H1 (cell line): ENCODE results near the gene B4GALNT1. TPM values are rescaled to one million over a fixed set of nuclear protein-coding genes. Genes with fewer than 3 reads are reported as not detected.
"Not testable (repeated sequence)": the region's sequence is repeated elsewhere in the genome, so short reads cannot be mapped to it uniquely, and the experiment has no call there.

Experiments
- CTCF ChIA-PET: fragments of 300-600 bp; sonication (Branson Sonifier 250); formaldehyde crosslinking; loops from one replicate; lab custom pipeline; 2021; ENCODE audit not compliant: partially characterized antibody; lab: Charles Lee
- POLR2A ChIA-PET: fragments of 300-600 bp; sonication (Branson Sonifier 250); formaldehyde crosslinking; loops from one replicate; lab custom pipeline; 2021; ENCODE audit warnings: inconsistent platforms; ENCODE audit not compliant: partially characterized antibody; lab: Charles Lee
- DNase-seq, 2 experiments: peaks; one replicate each; pipeline versions ENCODE4 v3.0.0 to v3.0.0-alpha.2; 2010 to 2022; ENCODE audit warnings: low spot score in 2 of 2, low read depth in 1 of 2, mixed read lengths in 1 of 2
- FAIRE-seq: peaks from 2 replicates; lab custom pipeline; 2011; peaks lifted over from hg19 to GRCh38; lab: Jason Lieb, UNC
- H2AFZ ChIP-seq: 2 replicates; pipeline ENCODE4 v1.8.1; 2012; ENCODE audit warnings: low read length, inconsistent platforms
- H2AK5ac ChIP-seq: 2 replicates; pipeline ENCODE4 v1.6.1; 2013; ENCODE audit warnings: low read depth, low read length
- H2BK120ac ChIP-seq: replicated peaks from 2 replicates; pipeline ENCODE3; 2013; ENCODE audit warnings: low read depth, low read length, inconsistent platforms
- H2BK12ac ChIP-seq: 2 replicates; pipeline ENCODE4 v1.6.1; 2013; ENCODE audit warnings: low read depth, low read length
- H2BK15ac ChIP-seq: 2 replicates; pipeline ENCODE4 v1.6.1; 2013; ENCODE audit warnings: low read length
- H2BK20ac ChIP-seq: 2 replicates; pipeline ENCODE4 v1.6.1; 2013; ENCODE audit warnings: low read length
- H2BK5ac ChIP-seq: 2 replicates; pipeline ENCODE4 v1.6.1; 2013; ENCODE audit warnings: low read depth, low read length
- H3K14ac ChIP-seq: 2 replicates; pipeline ENCODE4 v1.6.1; 2013; ENCODE audit warnings: inconsistent platforms; ENCODE audit not compliant: insufficient read length
- H3K18ac ChIP-seq: 2 replicates; pipeline ENCODE4 v1.6.1; 2013; ENCODE audit warnings: low read length; ENCODE audit errors: extremely low read depth
- H3K23ac ChIP-seq: 2 replicates; pipeline ENCODE4 v1.6.1; 2013; ENCODE audit warnings: inconsistent platforms; ENCODE audit not compliant: insufficient read length
- H3K23me2 ChIP-seq: 2 replicates; pipeline ENCODE4 v1.6.1; 2013; ENCODE audit warnings: low read depth, low read length
- H3K27ac ChIP-seq: 2 replicates; pipeline ENCODE4 v1.6.1; 2011; ENCODE audit warnings: low read depth, low read length, inconsistent platforms
- H3K27me3 ChIP-seq, 4 experiments: replicated peaks in 1 of 4; 1 replicate in 1 of 4; 2 replicates in 3 of 4; pipeline versions ENCODE4 v1.6.1 to v1.8.1; 2011 to 2013; ENCODE audit warnings: low read length in 3 of 4, mild to moderate bottlenecking in 3 of 4, inconsistent platforms in 2 of 4, mixed read lengths in 2 of 4, moderate library complexity in 1 of 4; ENCODE audit not compliant: control insufficient read depth in 3 of 4, insufficient read depth in 3 of 4; ENCODE audit errors: extremely low read depth in 1 of 4
- H3K36me3 ChIP-seq, 4 experiments: 2 replicates each; pipeline versions ENCODE4 v1.6.1 to v1.8.1; 2011 to 2013; ENCODE audit warnings: mild to moderate bottlenecking in 4 of 4, low read length in 3 of 4, moderate library complexity in 2 of 4, control low read depth in 1 of 4, inconsistent platforms in 1 of 4; ENCODE audit not compliant: insufficient read depth in 4 of 4, control insufficient read depth in 2 of 4
- H3K4ac ChIP-seq: replicated peaks from 2 replicates; pipeline ENCODE3; 2013; ENCODE audit warnings: low read length, low read depth, mixed read lengths, inconsistent platforms; ENCODE audit not compliant: insufficient read length
- H3K4me1 ChIP-seq, 4 experiments: replicated peaks in 1 of 4; 1 replicate in 1 of 4; 2 replicates in 3 of 4; pipeline versions ENCODE4 v1.6.1 to v1.8.1; 2011 to 2013; ENCODE audit warnings: low read length in 3 of 4, inconsistent platforms in 2 of 4, mixed read lengths in 1 of 4; ENCODE audit not compliant: insufficient read depth in 4 of 4, control insufficient read depth in 3 of 4
- H3K4me2 ChIP-seq, 2 experiments: 2 replicates each; pipeline versions ENCODE4 v1.6.1 to v1.8.1; 2011 to 2013; ENCODE audit warnings: low read depth in 2 of 2, low read length in 2 of 2, control low read depth in 1 of 2, inconsistent platforms in 1 of 2, mild to moderate bottlenecking in 1 of 2; ENCODE audit not compliant: insufficient read depth in 1 of 2
- H3K4me3 ChIP-seq, 4 experiments: fragments of 200-600, 300-600 bp in 1 of 4; sonication (generic), shearing (Covaris generic), sonication (Bioruptor Twin) in 1 of 4; 2 replicates each; pipeline versions ENCODE4 v1.5.1 to v1.8.1; 2011 to 2016; ENCODE audit warnings: low read length in 4 of 4, low read depth in 3 of 4, control low read depth in 2 of 4, inconsistent platforms in 2 of 4, mild to moderate bottlenecking in 2 of 4, mixed read lengths in 1 of 4, moderate library complexity in 1 of 4; ENCODE audit not compliant: insufficient read depth in 2 of 4; ENCODE audit errors: extremely low read depth in 1 of 4
- H3K56ac ChIP-seq: replicated peaks from 2 replicates; pipeline ENCODE3; 2013; ENCODE audit warnings: low read depth, mild to moderate bottlenecking, mixed read lengths, low read length, inconsistent platforms; ENCODE audit not compliant: insufficient read length
- H3K79me1 ChIP-seq: 2 replicates; pipeline ENCODE4 v1.6.1; 2013; ENCODE audit warnings: low read depth, low read length, control low read depth
- H3K79me2 ChIP-seq, 2 experiments: 2 replicates each; pipeline versions ENCODE4 v1.6.1 to v1.8.1; 2012 to 2013; ENCODE audit warnings: low read length in 2 of 2, mild to moderate bottlenecking in 2 of 2, inconsistent platforms in 1 of 2; ENCODE audit not compliant: insufficient read depth in 2 of 2, control insufficient read depth in 1 of 2
- H3K9ac ChIP-seq, 4 experiments: replicated peaks in 1 of 4; 1 replicate in 1 of 4; 2 replicates in 3 of 4; pipeline versions ENCODE4 v1.6.1 to v1.8.1; 2011 to 2013; ENCODE audit warnings: low read depth in 3 of 4, low read length in 3 of 4, control low read depth in 2 of 4, mild to moderate bottlenecking in 2 of 4, moderate library complexity in 2 of 4, inconsistent platforms in 1 of 4; ENCODE audit errors: extremely low read depth in 1 of 4
- H3K9me3 ChIP-seq, 2 experiments: 2 replicates each; pipeline versions ENCODE4 v1.6.1 to v1.8.1; 2012 to 2013; ENCODE audit warnings: mild to moderate bottlenecking in 2 of 2, moderate library complexity in 2 of 2, control low read depth in 1 of 2, inconsistent platforms in 1 of 2, low read depth in 1 of 2, low read length in 1 of 2, mixed read lengths in 1 of 2; ENCODE audit not compliant: insufficient read depth in 2 of 2
- H4K20me1 ChIP-seq, 2 experiments: replicated peaks in 1 of 2; 2 replicates each; pipeline versions ENCODE3 to v1.8.1; 2011 to 2013; ENCODE audit warnings: inconsistent platforms in 2 of 2, low read length in 2 of 2, mild to moderate bottlenecking in 1 of 2; ENCODE audit not compliant: insufficient read depth in 2 of 2, control insufficient read depth in 1 of 2
- H4K5ac ChIP-seq: 2 replicates; pipeline ENCODE4 v1.6.1; 2013; ENCODE audit warnings: low read length, low read depth, mixed read lengths, inconsistent platforms; ENCODE audit not compliant: insufficient read length
- H4K8ac ChIP-seq: 2 replicates; pipeline ENCODE4 v1.8.0; 2013; ENCODE audit warnings: mild to moderate bottlenecking, moderate library complexity, low read length, inconsistent platforms; ENCODE audit not compliant: insufficient read depth; ENCODE audit errors: extremely low read depth
- H4K91ac ChIP-seq: replicated peaks from 2 replicates; pipeline ENCODE3; 2013; ENCODE audit warnings: low read length, mixed read lengths, inconsistent platforms; ENCODE audit not compliant: insufficient read length
- WGBS, 2 experiments: shearing (Covaris generic) in 1 of 2; methylation state at CpG; one replicate each; pipeline versions ENCODE4 v1.1.6 to v1.1.7; 2013 to 2015; ENCODE audit warnings: low lambda C conversion rate in 2 of 2, mixed read lengths in 2 of 2, inconsistent platforms in 1 of 2, low coverage in 1 of 2, missing lambda C conversion rate in 1 of 2; ENCODE audit not compliant: insufficient replicate concordance in 2 of 2, insufficient coverage in 1 of 2, insufficient read length in 1 of 2; ENCODE audit errors: extremely low coverage in 1 of 2, missing lambda C conversion rate in 1 of 2; 5-methylcytosine and 5-hydroxymethylcytosine counted together
- polyA plus RNA-seq, 7 experiments: library from polyadenylated mRNA; depleted of rRNA in 3 of 7; stranded (reverse) in 5 of 7; unstranded in 2 of 7; fragments of >200 nt in 5 of 7; fragments of 200-250 nt in 2 of 7; gene quantifications; 1 replicate in 5 of 7; 2 replicates in 1 of 7; 4 replicates in 1 of 7; pipeline versions ENCODE4 v1.2.1 to v1.2.3, GENCODE V29; 2011 to 2013; ENCODE audit warnings: missing spikeins in 2 of 7, mixed read lengths in 2 of 7
- total RNA-seq: library from RNA; stranded (reverse); fragmentation: NEBNext Ultra II Directional; extraction: Animal tissue kit (Norgen Biotek cat#: 25700); gene quantifications from 2 replicates; pipeline ENCODE4 v1.2.1, GENCODE V29; 2021

Gene B4GALNT1
- total and polyA plus RNA-seq, 2 of the 8 experiments (the other 6 are each of a cell fraction or from before 2014, with no cell fraction given): 1.5 to 2.3 TPM

- H4K5ac ChIP-seq, H4K20me1 ChIP-seq, H3K4ac ChIP-seq, H3K23ac ChIP-seq, H3K56ac ChIP-seq, H3K27me3 ChIP-seq, H3K79me2 ChIP-seq, H3K23me2 ChIP-seq, H2BK12ac ChIP-seq, H4K8ac ChIP-seq, H3K79me1 ChIP-seq, H3K14ac ChIP-seq, H2BK120ac ChIP-seq, H2BK5ac ChIP-seq, H2BK20ac ChIP-seq, H3K27ac ChIP-seq, H3K4me1 ChIP-seq, POLR2A ChIA-PET, H3K4me3 ChIP-seq, H3K9ac ChIP-seq, FAIRE-seq, H3K36me3 ChIP-seq, H3K18ac ChIP-seq, H3K4me2 ChIP-seq, DNase-seq, H2AK5ac ChIP-seq, H2BK15ac ChIP-seq, H2AFZ ChIP-seq, H4K91ac ChIP-seq: not testable (repeated sequence)
- CTCF ChIA-PET: interaction anchor here (0.7 kb wide), 1 partner anchor 47 kb away, joined by 3 read pairs; no protein-coding TSS in a partner anchor
- H3K9me3 ChIP-seq: peaks cover 14 to 20% of the 10 kb centered on the region in 2 experiments; a peak in 3 of 4 replicates
- 89% methylated on average over 10 of the region's 15 CpGs; no CpG with 5 or more reads in 1 of the 2 experiments for WGBS, 2 experiments
Observed at GRCh38 chr12:57646659-57647049, 13.7 kb upstream of the B4GALNT1 start.

DNA sequence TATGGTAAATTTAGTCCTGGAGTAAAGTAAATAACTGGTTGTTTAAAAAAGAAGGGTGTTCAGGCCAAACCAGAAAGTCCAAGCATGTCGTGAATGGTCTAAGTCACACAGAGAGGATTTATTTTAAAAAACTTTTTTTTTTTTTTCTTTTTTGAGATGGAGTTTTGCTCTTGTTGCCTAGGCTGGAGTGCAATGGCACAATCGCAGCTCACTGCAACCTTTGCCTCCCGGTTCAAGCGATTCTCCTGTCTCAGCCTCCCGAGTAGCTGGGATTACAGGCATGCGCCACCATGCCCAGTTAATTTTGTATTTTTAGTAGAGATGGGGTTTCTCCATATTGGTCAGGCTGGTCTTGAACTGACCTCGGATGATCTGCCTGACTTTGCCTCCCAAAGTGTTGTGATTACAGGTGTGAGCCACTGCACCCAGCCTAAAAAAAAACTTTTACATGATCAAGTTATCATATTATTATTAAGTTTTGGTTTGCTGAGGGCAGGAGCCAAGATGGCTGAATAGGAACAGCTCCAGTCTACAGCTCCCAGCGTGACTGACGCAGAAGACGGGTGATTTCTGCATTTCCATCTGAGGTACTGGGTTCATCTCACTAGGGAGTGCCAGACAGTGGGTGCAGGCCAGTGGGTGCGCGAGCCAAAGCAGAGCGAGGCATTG is 13.1 kb upstream of the B4GALNT1 start:
- H3K9ac ChIP-seq, H3K27ac ChIP-seq, H4K5ac ChIP-seq, H3K27me3 ChIP-seq, H2BK120ac ChIP-seq, H3K4me2 ChIP-seq, H2BK12ac ChIP-seq, H2BK15ac ChIP-seq, H4K20me1 ChIP-seq, H2BK5ac ChIP-seq, FAIRE-seq, H2BK20ac ChIP-seq, H3K18ac ChIP-seq, H3K4ac ChIP-seq, H3K79me1 ChIP-seq, H3K4me1 ChIP-seq, H3K56ac ChIP-seq, H2AFZ ChIP-seq, H4K91ac ChIP-seq, H4K8ac ChIP-seq, POLR2A ChIA-PET, DNase-seq, H3K23ac ChIP-seq, H2AK5ac ChIP-seq, H3K4me3 ChIP-seq, H3K14ac ChIP-seq, H3K79me2 ChIP-seq, H3K23me2 ChIP-seq, H3K36me3 ChIP-seq: not testable (repeated sequence)
- 60% methylated on average over 13 of the region's 13 CpGs; no CpG with 5 or more reads in 1 of the 2 experiments for WGBS, 2 experiments
- CTCF ChIA-PET: interaction anchor here (0.6 to 0.7 kb wide), 2 partner anchors 37 to 47 kb away, joined by 3 read pairs; no protein-coding TSS in a partner anchor
- peaks cover 14 to 20% of the 10 kb centered on the region in 2 experiments; a peak in 3 of 4 replicates for H3K9me3 ChIP-seq
